ENCODE measurements around the gene GPD1.

The GPD1 gene

GRCh38 chr12:50087151-50087550, 16.7 kb upstream of the GPD1 start:
- no peak for DNase-seq (ENCODE audit: low read depth)
- TF ChIP-seq, protein P1, sequence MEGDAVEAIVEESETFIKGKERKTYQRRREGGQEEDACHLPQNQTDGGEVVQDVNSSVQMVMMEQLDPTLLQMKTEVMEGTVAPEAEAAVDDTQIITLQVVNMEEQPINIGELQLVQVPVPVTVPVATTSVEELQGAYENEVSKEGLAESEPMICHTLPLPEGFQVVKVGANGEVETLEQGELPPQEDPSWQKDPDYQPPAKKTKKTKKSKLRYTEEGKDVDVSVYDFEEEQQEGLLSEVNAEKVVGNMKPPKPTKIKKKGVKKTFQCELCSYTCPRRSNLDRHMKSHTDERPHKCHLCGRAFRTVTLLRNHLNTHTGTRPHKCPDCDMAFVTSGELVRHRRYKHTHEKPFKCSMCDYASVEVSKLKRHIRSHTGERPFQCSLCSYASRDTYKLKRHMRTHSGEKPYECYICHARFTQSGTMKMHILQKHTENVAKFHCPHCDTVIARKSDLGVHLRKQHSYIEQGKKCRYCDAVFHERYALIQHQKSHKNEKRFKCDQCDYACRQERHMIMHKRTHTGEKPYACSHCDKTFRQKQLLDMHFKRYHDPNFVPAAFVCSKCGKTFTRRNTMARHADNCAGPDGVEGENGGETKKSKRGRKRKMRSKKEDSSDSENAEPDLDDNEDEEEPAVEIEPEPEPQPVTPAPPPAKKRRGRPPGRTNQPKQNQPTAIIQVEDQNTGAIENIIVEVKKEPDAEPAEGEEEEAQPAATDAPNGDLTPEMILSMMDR (IDR thresholded peaks at IDR 0.05; ENCODE audit: low read depth, low read length, missing control alignments) = no peak

GRCh38 chr12:50087995-50088394, 15.8 kb upstream of the GPD1 start:
- DNase-seq (ENCODE audit: low read depth) = no peak
- TF ChIP-seq, protein P1 (IDR thresholded peaks at IDR 0.05; ENCODE audit: low read depth, low read length, missing control alignments) = no peak
- no peak overlapping the region for H3K4me3 ChIP-seq (ENCODE audit: low read depth, low read length)

More at GRCh38 chr12:50087151-50087550, 16.7 kb upstream of the GPD1 start:
- H3K4me3 ChIP-seq (ENCODE audit: low read depth, low read length) = no peak overlapping the region

- TF ChIP-seq, protein P1 (IDR thresholded peaks at IDR 0.05; ENCODE audit: low read depth, low read length, missing control alignments) = peak; percentile 92
- no peak overlapping the region for H3K4me3 ChIP-seq (ENCODE audit: low read depth, low read length)
- DNase-seq (ENCODE audit: low read depth) = no peak
Observed at GRCh38 chr12:50088577-50089335, 15.1 kb upstream of the GPD1 start.

GRCh38 chr12:50089730-50090129, 14.1 kb upstream of the GPD1 start:
- TF ChIP-seq, protein P1 (IDR thresholded peaks at IDR 0.05; ENCODE audit: low read depth, low read length, missing control alignments) = no peak
- no peak for DNase-seq (ENCODE audit: low read depth)
- H3K4me3 ChIP-seq (ENCODE audit: low read depth, low read length) = no peak overlapping the region

DNA sequence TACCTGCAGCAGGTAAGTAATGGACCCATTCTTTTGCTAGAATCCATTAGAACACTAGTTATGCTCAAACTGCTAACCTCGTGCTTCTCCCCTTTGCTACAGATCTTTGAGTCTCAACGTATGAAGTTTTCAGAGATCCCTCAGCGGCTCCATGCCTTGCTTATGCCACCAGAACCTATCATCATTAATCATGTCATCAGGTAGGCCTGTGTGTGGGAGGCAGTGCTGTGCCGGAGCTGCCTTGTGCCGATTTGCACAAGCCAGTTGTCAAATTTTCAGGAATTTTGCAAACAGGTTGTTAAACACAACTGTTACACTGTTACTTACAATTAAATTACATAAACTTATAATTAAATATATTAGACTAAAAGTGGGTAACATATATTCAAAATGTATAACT, 13.4 kb upstream of the GPD1 start:
- TF ChIP-seq, protein P1 (IDR thresholded peaks at IDR 0.05; ENCODE audit: low read depth, low read length, missing control alignments) = no peak
- no peak for DNase-seq (ENCODE audit: low read depth)
- H3K4me3 ChIP-seq (ENCODE audit: low read depth, low read length) = no peak overlapping the region

GRCh38 chr12:50097952-50098351, 5.9 kb upstream of the GPD1 start:
- H3K4me3 ChIP-seq (ENCODE audit: low read depth, low read length) = no peak overlapping the region
- TF ChIP-seq, protein P1 (IDR thresholded peaks at IDR 0.05; ENCODE audit: low read depth, low read length, missing control alignments) = no peak
- no peak for DNase-seq (ENCODE audit: low read depth)

Measured in GM12864 (cell line).